ENCODE measurements around the gene WDFY4.

Gene WDFY4

GRCh38 chr10:48716416-48716815 is 31.7 kb downstream of the WDFY4 start:
- H3F3A ChIP-seq (ENCODE audit: low read depth) = no peaks in the 10 kb centered on the region
- no peaks in the 10 kb centered on the region for H3K4me1 ChIP-seq (ENCODE audit: insufficient read depth, low read length, poor library complexity, severe bottlenecking)
- no peaks in the 10 kb centered on the region for H3K79me2 ChIP-seq (ENCODE audit: insufficient read depth, low read length)
- TF ChIP-seq EZH2phosphoT487 (IDR thresholded peaks at IDR 0.05; ENCODE audit: borderline replicate concordance) (no peak), CTCF (conservative IDR thresholded peaks at IDR 0.05; ENCODE audit: low read length) (no peak)
- H3K27me3 ChIP-seq (ENCODE audit: insufficient read depth, low read length, poor library complexity, severe bottlenecking) = no peaks in the 10 kb centered on the region
- no peaks in the 10 kb centered on the region for H3K9me3 ChIP-seq (ENCODE audit: insufficient read depth, low read depth, low read length)
- no peak overlapping the region for H2AFZ ChIP-seq (ENCODE audit: low read length)
- H3K9me2 ChIP-seq (replicated peaks; ENCODE audit: low read depth, low read length) = no peaks in the 10 kb centered on the region
- H4K20me1 ChIP-seq (ENCODE audit: insufficient read depth, low read length, poor library complexity, severe bottlenecking) = no peaks in the 10 kb centered on the region
- H3K9ac ChIP-seq (ENCODE audit: low read depth, low read length, poor library complexity, severe bottlenecking) = no peak overlapping the region
- no peak overlapping the region for H3K4me3 ChIP-seq (ENCODE audit: low read length, poor library complexity, severe bottlenecking)
- H3K4me2 ChIP-seq (ENCODE audit: low read depth, low read length, poor library complexity, severe bottlenecking) = no peak overlapping the region
- H3K36me3 ChIP-seq (ENCODE audit: insufficient read depth, low read length) = no peaks in the 10 kb centered on the region

GRCh38 chr10:48720611-48721010 is 35.9 kb downstream of the WDFY4 start:
- H3K27me3 ChIP-seq (ENCODE audit: insufficient read depth, low read length, poor library complexity, severe bottlenecking) = no peaks in the 10 kb centered on the region
- no peaks in the 10 kb centered on the region for H3K9me2 ChIP-seq (replicated peaks; ENCODE audit: low read depth, low read length)
- no peaks in the 10 kb centered on the region for H3K36me3 ChIP-seq (ENCODE audit: insufficient read depth, low read length)
- H4K20me1 ChIP-seq (ENCODE audit: insufficient read depth, low read length, poor library complexity, severe bottlenecking) = no peaks in the 10 kb centered on the region
- no peaks in the 10 kb centered on the region for H3K79me2 ChIP-seq (ENCODE audit: insufficient read depth, low read length)
- no peaks in the 10 kb centered on the region for H3K9me3 ChIP-seq (ENCODE audit: insufficient read depth, low read depth, low read length)
- TF ChIP-seq EZH2phosphoT487 (IDR thresholded peaks at IDR 0.05; ENCODE audit: borderline replicate concordance) = no peak
- TF ChIP-seq CTCF (conservative IDR thresholded peaks at IDR 0.05; ENCODE audit: low read length) = no peak
- no peak overlapping the region for H2AFZ ChIP-seq (ENCODE audit: low read length)
- no peaks in the 10 kb centered on the region for H3K4me1 ChIP-seq (ENCODE audit: insufficient read depth, low read length, poor library complexity, severe bottlenecking)
- no peak overlapping the region for H3K9ac ChIP-seq (ENCODE audit: low read depth, low read length, poor library complexity, severe bottlenecking)
- no peaks in the 10 kb centered on the region for H3F3A ChIP-seq (ENCODE audit: low read depth)
- H3K4me3 ChIP-seq (ENCODE audit: low read length, poor library complexity, severe bottlenecking) = no peak overlapping the region
- H3K4me2 ChIP-seq (ENCODE audit: low read depth, low read length, poor library complexity, severe bottlenecking) = no peak overlapping the region

GRCh38 chr10:48722153-48723145 is 37.8 kb downstream of the WDFY4 start:
- Histone ChIP-seq H3K9me3 (ENCODE audit: insufficient read depth, low read depth, low read length) (no peaks in the 10 kb centered on the region), H3K4me1 (ENCODE audit: insufficient read depth, low read length, poor library complexity, severe bottlenecking) (no peaks in the 10 kb centered on the region), H3K36me3 (ENCODE audit: insufficient read depth, low read length) (no peaks in the 10 kb centered on the region), H3K4me3 (ENCODE audit: low read length, poor library complexity, severe bottlenecking) (no peak overlapping the region), H3F3A (ENCODE audit: low read depth) (no peaks in the 10 kb centered on the region), H3K9me2 (replicated peaks; ENCODE audit: low read depth, low read length) (no peaks in the 10 kb centered on the region), H3K4me2 (ENCODE audit: low read depth, low read length, poor library complexity, severe bottlenecking) (no peak overlapping the region), H3K27me3 (ENCODE audit: insufficient read depth, low read length, poor library complexity, severe bottlenecking) (no peaks in the 10 kb centered on the region), H2AFZ (ENCODE audit: low read length) (no peak overlapping the region), H3K9ac (ENCODE audit: low read depth, low read length, poor library complexity, severe bottlenecking) (no peak overlapping the region), H4K20me1 (ENCODE audit: insufficient read depth, low read length, poor library complexity, severe bottlenecking) (no peaks in the 10 kb centered on the region), H3K79me2 (ENCODE audit: insufficient read depth, low read length) (no peaks in the 10 kb centered on the region)
- no peak for TF ChIP-seq CTCF (conservative IDR thresholded peaks at IDR 0.05; ENCODE audit: low read length)
- no peak for TF ChIP-seq EZH2phosphoT487 (IDR thresholded peaks at IDR 0.05; ENCODE audit: borderline replicate concordance)
